Measurements from ENCODE around the gene HADHA.

- TF ChIP-seq EP300 (IDR thresholded peaks at IDR 0.05) (no peak), POLR2AphosphoS5 (IDR thresholded peaks at IDR 0.05) (no peak)
- TF ChIP-seq, protein P1, sequence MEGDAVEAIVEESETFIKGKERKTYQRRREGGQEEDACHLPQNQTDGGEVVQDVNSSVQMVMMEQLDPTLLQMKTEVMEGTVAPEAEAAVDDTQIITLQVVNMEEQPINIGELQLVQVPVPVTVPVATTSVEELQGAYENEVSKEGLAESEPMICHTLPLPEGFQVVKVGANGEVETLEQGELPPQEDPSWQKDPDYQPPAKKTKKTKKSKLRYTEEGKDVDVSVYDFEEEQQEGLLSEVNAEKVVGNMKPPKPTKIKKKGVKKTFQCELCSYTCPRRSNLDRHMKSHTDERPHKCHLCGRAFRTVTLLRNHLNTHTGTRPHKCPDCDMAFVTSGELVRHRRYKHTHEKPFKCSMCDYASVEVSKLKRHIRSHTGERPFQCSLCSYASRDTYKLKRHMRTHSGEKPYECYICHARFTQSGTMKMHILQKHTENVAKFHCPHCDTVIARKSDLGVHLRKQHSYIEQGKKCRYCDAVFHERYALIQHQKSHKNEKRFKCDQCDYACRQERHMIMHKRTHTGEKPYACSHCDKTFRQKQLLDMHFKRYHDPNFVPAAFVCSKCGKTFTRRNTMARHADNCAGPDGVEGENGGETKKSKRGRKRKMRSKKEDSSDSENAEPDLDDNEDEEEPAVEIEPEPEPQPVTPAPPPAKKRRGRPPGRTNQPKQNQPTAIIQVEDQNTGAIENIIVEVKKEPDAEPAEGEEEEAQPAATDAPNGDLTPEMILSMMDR (IDR thresholded peaks at IDR 0.05) = no peak
Measured at GRCh38 chr2:26246818-26247217, 2.4 kb upstream of the HADHA start.

All from stomach (tissue), 4 donors.